Liver (tissue), 9 donors: ENCODE data around the gene PTRH1. TPM values are rescaled to one million over a fixed set of nuclear protein-coding genes. Genes with fewer than 3 reads are reported as not detected.

Experiments used
- DNase-seq: peaks from one replicate; pipeline ENCODE4 v3.0.0-alpha.2; 2017; ENCODE audit warnings: low spot score
- H3K27ac ChIP-seq, 2 donors: one replicate each; pipeline ENCODE4 v1.7.0; 2013; ENCODE audit warnings: inconsistent platforms in 2 of 2, low read length in 2 of 2, control low read depth in 1 of 2, low read depth in 1 of 2, mild to moderate bottlenecking in 1 of 2
- H3K27me3 ChIP-seq, 4 donors: one replicate each; pipeline versions ENCODE4 v1.6.1 to v1.7.0; 2013; ENCODE audit warnings: low read length in 3 of 4, inconsistent platforms in 1 of 4, mild to moderate bottlenecking in 1 of 4, moderate library complexity in 1 of 4; ENCODE audit not compliant: control insufficient read depth in 4 of 4, insufficient read depth in 4 of 4
- H3K36me3 ChIP-seq, 4 donors: one replicate each; pipeline versions ENCODE4 v1.6.1 to v1.7.0; 2013; ENCODE audit warnings: low read length in 3 of 4, mild to moderate bottlenecking in 3 of 4, low read depth in 1 of 4, moderate library complexity in 1 of 4; ENCODE audit not compliant: control insufficient read depth in 4 of 4, insufficient read depth in 3 of 4
- H3K4me1 ChIP-seq, 4 donors: one replicate each; pipeline versions ENCODE4 v1.6.1 to v1.7.0; 2013; ENCODE audit warnings: low read length in 3 of 4, mild to moderate bottlenecking in 3 of 4, moderate library complexity in 1 of 4; ENCODE audit not compliant: control insufficient read depth in 4 of 4, insufficient read depth in 4 of 4
- H3K4me3 ChIP-seq, 3 donors: one replicate each; pipeline versions ENCODE4 v1.6.1 to v1.7.0; 2013; ENCODE audit warnings: low read length in 3 of 3, control low read depth in 1 of 3, low read depth in 1 of 3, mild to moderate bottlenecking in 1 of 3
- H3K9ac ChIP-seq, 2 donors: one replicate each; pipeline ENCODE4 v1.7.0; 2013; ENCODE audit warnings: low read length in 2 of 2, mild to moderate bottlenecking in 2 of 2, moderate library complexity in 2 of 2, control low read depth in 1 of 2, low read depth in 1 of 2
- H3K9me3 ChIP-seq, 4 donors: one replicate each; pipeline versions ENCODE4 v1.6.1 to v1.7.0; 2013; ENCODE audit warnings: low read length in 3 of 4; ENCODE audit not compliant: control insufficient read depth in 4 of 4
- CTCF ChIP-seq: fragments of 150-350 bp; IDR thresholded peaks from 2 replicates; pipeline ENCODE4 v1.5.1; 2017; ENCODE audit warnings: improper control_type of control experiment, low read depth, low read length; ENCODE audit not compliant: missing input control
- EGR1 ChIP-seq, 2 donors: IDR thresholded peaks; 2 replicates each; pipeline ENCODE4 v1.6.1; 2016 to 2018; ENCODE audit warnings: antibody characterized with exemption in 2 of 2, low read depth in 2 of 2
- FOXA1 ChIP-seq: IDR thresholded peaks from 2 replicates; pipeline ENCODE4 v1.6.1; 2016; ENCODE audit warnings: antibody characterized with exemption
- HNF4A ChIP-seq, 2 donors: conservative IDR thresholded peaks; 2 replicates each; pipeline ENCODE4 v1.6.1; 2016; ENCODE audit warnings: antibody characterized with exemption in 2 of 2, mild to moderate bottlenecking in 2 of 2
- HNF4G ChIP-seq: IDR thresholded peaks from 2 replicates; pipeline ENCODE4 v1.6.1; 2016; ENCODE audit warnings: antibody characterized with exemption
- NR2F2 ChIP-seq: IDR thresholded peaks from 2 replicates; pipeline ENCODE4 v1.6.1; 2016; ENCODE audit warnings: antibody characterized with exemption
- RAD21 ChIP-seq, 2 donors: IDR thresholded peaks; 2 replicates each; pipeline ENCODE4 v1.6.1; 2016; ENCODE audit warnings: antibody characterized with exemption in 2 of 2, mild to moderate bottlenecking in 2 of 2
- RXRA ChIP-seq, 2 donors: IDR thresholded peaks; 2 replicates each; pipeline ENCODE4 v1.6.1; 2017 to 2018; ENCODE audit warnings: antibody characterized with exemption in 2 of 2, mild to moderate bottlenecking in 1 of 2
- SP1 ChIP-seq: IDR thresholded peaks from 2 replicates; pipeline ENCODE4 v1.6.1; 2018; ENCODE audit warnings: antibody characterized with exemption, mild to moderate bottlenecking
- TAF1 ChIP-seq: conservative IDR thresholded peaks from 2 replicates; pipeline ENCODE4 v1.6.1; 2016; ENCODE audit warnings: antibody characterized with exemption, mild to moderate bottlenecking
- YY1 ChIP-seq: IDR thresholded peaks from 2 replicates; pipeline ENCODE4 v1.6.1; 2016; ENCODE audit warnings: antibody characterized with exemption, mild to moderate bottlenecking
- WGBS: extraction: QIAGEN DNeasy Blood & Tissue Kit; methylation state at CpG from one replicate; pipeline ENCODE4 v1.1.7; 2013; 5-methylcytosine and 5-hydroxymethylcytosine counted together
- polyA plus RNA-seq, 2 donors: library from polyadenylated mRNA; stranded (reverse) in 1 of 2; unstranded in 1 of 2; fragments of 200-250 nt in 1 of 2; fragments of >200 nt in 1 of 2; fragmentation: Nextera tagmentation in 1 of 2; extraction: Ambion mirVana in 1 of 2; gene quantifications; one replicate each; pipeline versions ENCODE4 v1.2.1 to v1.2.3, GENCODE V29; 2013 to 2015
- total RNA-seq, 2 donors: library from RNA; depleted of rRNA; stranded (reverse); fragments of >200 nt; gene quantifications; one replicate each; pipeline ENCODE4 v1.2.3, GENCODE V29; 2014
- TF ChIP-seq, protein P1 (sequence below): IDR thresholded peaks from 2 replicates; pipeline ENCODE4 v1.6.1; 2016; ENCODE audit warnings: antibody characterized with exemption
- TF ChIP-seq, protein P2 (sequence below): IDR thresholded peaks from 2 replicates; pipeline ENCODE4 v1.6.1; 2016; ENCODE audit warnings: antibody characterized with exemption
- TF ChIP-seq, protein P3 (sequence below): IDR thresholded peaks from 2 replicates; pipeline ENCODE4 v1.6.1; 2016; ENCODE audit warnings: antibody characterized with exemption
- donor health status: healthy.
- donor health status: healthy.
- donor health status: healthy.
- donor health status: healthy.
- donor health status: healthy.

PTRH1 gene
- total and polyA plus RNA-seq, 4 donors = 6.7 to 21.6 (median 9.7) TPM

- Histone ChIP-seq H3K4me3 (no peak overlapping the region), H3K9ac (no peak overlapping the region), H3K27ac (no peak overlapping the region), H3K36me3 (peaks cover 0 to 11% (median 0%) of the 10 kb centered on the region in 4 donors), H3K4me1 (no peaks in the 10 kb centered on the region), H3K9me3 (no peaks in the 10 kb centered on the region), H3K27me3 (no peaks in the 10 kb centered on the region)
- no peak for TF ChIP-seq RAD21 (IDR thresholded peaks at IDR 0.05)
- TF ChIP-seq, protein P1, sequence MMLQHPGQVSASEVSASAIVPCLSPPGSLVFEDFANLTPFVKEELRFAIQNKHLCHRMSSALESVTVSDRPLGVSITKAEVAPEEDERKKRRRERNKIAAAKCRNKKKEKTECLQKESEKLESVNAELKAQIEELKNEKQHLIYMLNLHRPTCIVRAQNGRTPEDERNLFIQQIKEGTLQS = no peak
- TF ChIP-seq HNF4A (conservative IDR thresholded peaks at IDR 0.05) = no peak
- TF ChIP-seq EGR1 (IDR thresholded peaks at IDR 0.05; ENCODE audit: low read depth in 2 of 2) = no peak
- TF ChIP-seq RXRA (IDR thresholded peaks at IDR 0.05) = no peak
- no peak for TF ChIP-seq YY1
- no peak for TF ChIP-seq NR2F2
- TF ChIP-seq TAF1 = no peak
- TF ChIP-seq, protein P2, sequence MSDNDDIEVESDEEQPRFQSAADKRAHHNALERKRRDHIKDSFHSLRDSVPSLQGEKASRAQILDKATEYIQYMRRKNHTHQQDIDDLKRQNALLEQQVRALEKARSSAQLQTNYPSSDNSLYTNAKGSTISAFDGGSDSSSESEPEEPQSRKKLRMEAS = no peak
- DNase-seq = no peak
- 67% methylated on average over 6 of the region's 6 CpGs for WGBS
Measured at GRCh38 chr9:127686461-127687393, 28.7 kb downstream of the PTRH1 start.

- no peaks in the 10 kb centered on the region for H3K9me3 ChIP-seq
- no peaks in the 10 kb centered on the region for H3K27me3 ChIP-seq
- no peak overlapping the region for H3K27ac ChIP-seq
- peaks cover 0 to 5% (median 0%) of the 10 kb centered on the region in 4 donors for H3K36me3 ChIP-seq
- no peak overlapping the region for H3K9ac ChIP-seq
- no peak for TF ChIP-seq FOXA1
- TF ChIP-seq, protein P3, sequence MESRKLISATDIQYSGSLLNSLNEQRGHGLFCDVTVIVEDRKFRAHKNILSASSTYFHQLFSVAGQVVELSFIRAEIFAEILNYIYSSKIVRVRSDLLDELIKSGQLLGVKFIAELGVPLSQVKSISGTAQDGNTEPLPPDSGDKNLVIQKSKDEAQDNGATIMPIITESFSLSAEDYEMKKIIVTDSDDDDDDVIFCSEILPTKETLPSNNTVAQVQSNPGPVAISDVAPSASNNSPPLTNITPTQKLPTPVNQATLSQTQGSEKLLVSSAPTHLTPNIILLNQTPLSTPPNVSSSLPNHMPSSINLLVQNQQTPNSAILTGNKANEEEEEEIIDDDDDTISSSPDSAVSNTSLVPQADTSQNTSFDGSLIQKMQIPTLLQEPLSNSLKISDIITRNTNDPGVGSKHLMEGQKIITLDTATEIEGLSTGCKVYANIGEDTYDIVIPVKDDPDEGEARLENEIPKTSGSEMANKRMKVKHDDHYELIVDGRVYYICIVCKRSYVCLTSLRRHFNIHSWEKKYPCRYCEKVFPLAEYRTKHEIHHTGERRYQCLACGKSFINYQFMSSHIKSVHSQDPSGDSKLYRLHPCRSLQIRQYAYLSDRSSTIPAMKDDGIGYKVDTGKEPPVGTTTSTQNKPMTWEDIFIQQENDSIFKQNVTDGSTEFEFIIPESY = no peak
- TF ChIP-seq TAF1 = no peak
- no peak for TF ChIP-seq HNF4A (conservative IDR thresholded peaks at IDR 0.05)
- no peak for TF ChIP-seq HNF4G
- no peak for TF ChIP-seq YY1
- TF ChIP-seq EGR1 (IDR thresholded peaks at IDR 0.05; ENCODE audit: low read depth in 2 of 2) = no peak
- no peak for TF ChIP-seq SP1
- TF ChIP-seq CTCF = no peak
- no peak for TF ChIP-seq NR2F2
- no peak for TF ChIP-seq RXRA (IDR thresholded peaks at IDR 0.05)
- H3K4me1 ChIP-seq = no peaks in the 10 kb centered on the region
- DNase-seq = no peak
- 91% methylated on average over 4 of the region's 4 CpGs for WGBS
- no peak overlapping the region for H3K4me3 ChIP-seq
Measured at GRCh38 chr9:127684576-127684975, 30.9 kb downstream of the PTRH1 start.
